Osteocyte (in vitro differentiated cells): ENCODE measurements around the gene CDH13. TPM values are rescaled to one million over a fixed set of nuclear protein-coding genes. Genes with fewer than 3 reads are reported as not detected.

ENCODE experiments used
- DNase-seq: peaks from one replicate; pipeline ENCODE4 v3.0.0; 2021; ENCODE audit warnings: mixed read lengths; ENCODE audit not compliant: unreplicated experiment; ENCODE audit errors: extremely low spot score
- H3K27ac Mint-ChIP-seq: one replicate; pipeline ENCODE4 v1.8.0; 2021; ENCODE audit warnings: mild to moderate bottlenecking, mixed read lengths; ENCODE audit not compliant: unreplicated experiment
- H3K27me3 Mint-ChIP-seq: one replicate; pipeline ENCODE4 v1.8.0; 2021; ENCODE audit warnings: mixed read lengths; ENCODE audit not compliant: unreplicated experiment
- H3K36me3 Mint-ChIP-seq: one replicate; pipeline ENCODE4 v1.8.0; 2021; ENCODE audit warnings: mixed read lengths; ENCODE audit not compliant: unreplicated experiment
- H3K4me1 Mint-ChIP-seq: one replicate; pipeline ENCODE4 v1.8.0; 2021; ENCODE audit warnings: mixed read lengths; ENCODE audit not compliant: unreplicated experiment
- H3K4me3 Mint-ChIP-seq: one replicate; pipeline ENCODE4 v1.8.0; 2021; ENCODE audit warnings: mild to moderate bottlenecking, moderate library complexity, mixed read lengths; ENCODE audit not compliant: unreplicated experiment
- H3K9me3 Mint-ChIP-seq: one replicate; pipeline ENCODE4 v1.8.0; 2021; ENCODE audit warnings: mixed read lengths; ENCODE audit not compliant: unreplicated experiment
- total RNA-seq: library from RNA; stranded (reverse); gene quantifications from 2 replicates; pipeline ENCODE4 v1.2.1, GENCODE V29; 2021
- TF ChIP-seq, protein P1 (sequence below): fragments of 200-600 bp; sonication (generic); IDR thresholded peaks from 2 replicates; pipeline ENCODE4 v1.5.0; 2021; ENCODE audit warnings: antibody characterized with exemption, mild to moderate bottlenecking, moderate library complexity

Gene CDH13
- total RNA-seq, 1 donor from 2014 or later: 27.0 TPM

DNA sequence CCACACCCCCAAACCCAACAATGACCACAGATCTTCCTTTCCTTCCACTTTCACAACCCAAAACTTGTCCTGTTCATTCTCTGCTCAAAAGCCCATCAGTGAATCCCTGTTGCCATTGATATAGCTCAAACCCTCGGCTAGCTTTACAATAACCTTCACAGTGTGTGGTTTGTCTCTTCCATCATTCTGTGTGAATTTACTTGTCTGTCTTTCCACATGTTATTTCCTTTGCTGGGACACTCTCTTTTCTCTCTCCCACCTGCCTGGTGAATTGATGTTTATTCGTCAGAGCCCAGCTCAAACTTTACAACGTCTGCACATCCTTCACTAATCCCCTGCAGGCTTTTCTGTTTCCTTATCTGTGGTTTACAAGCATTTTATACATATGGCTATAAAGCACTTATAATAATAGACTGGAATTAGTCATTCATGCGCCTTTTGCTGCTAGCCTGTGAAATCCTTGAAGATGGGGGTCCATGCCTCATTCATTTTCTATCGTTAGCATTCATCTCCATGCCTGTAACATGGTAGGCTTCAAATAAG lies 114.4 kb downstream of the CDH13 start:
- DNase-seq: no peak
- H3K9me3 Mint-ChIP-seq: no peaks in the 10 kb centered on the region
- no peak overlapping the region for H3K27ac Mint-ChIP-seq
- no peak overlapping the region for H3K4me3 Mint-ChIP-seq
- TF ChIP-seq, protein P1, sequence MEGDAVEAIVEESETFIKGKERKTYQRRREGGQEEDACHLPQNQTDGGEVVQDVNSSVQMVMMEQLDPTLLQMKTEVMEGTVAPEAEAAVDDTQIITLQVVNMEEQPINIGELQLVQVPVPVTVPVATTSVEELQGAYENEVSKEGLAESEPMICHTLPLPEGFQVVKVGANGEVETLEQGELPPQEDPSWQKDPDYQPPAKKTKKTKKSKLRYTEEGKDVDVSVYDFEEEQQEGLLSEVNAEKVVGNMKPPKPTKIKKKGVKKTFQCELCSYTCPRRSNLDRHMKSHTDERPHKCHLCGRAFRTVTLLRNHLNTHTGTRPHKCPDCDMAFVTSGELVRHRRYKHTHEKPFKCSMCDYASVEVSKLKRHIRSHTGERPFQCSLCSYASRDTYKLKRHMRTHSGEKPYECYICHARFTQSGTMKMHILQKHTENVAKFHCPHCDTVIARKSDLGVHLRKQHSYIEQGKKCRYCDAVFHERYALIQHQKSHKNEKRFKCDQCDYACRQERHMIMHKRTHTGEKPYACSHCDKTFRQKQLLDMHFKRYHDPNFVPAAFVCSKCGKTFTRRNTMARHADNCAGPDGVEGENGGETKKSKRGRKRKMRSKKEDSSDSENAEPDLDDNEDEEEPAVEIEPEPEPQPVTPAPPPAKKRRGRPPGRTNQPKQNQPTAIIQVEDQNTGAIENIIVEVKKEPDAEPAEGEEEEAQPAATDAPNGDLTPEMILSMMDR: no peak
- no peaks in the 10 kb centered on the region for H3K27me3 Mint-ChIP-seq
- no peaks in the 10 kb centered on the region for H3K4me1 Mint-ChIP-seq
- no peaks in the 10 kb centered on the region for H3K36me3 Mint-ChIP-seq

GRCh38 chr16:82744958-82745357 lies 118.2 kb downstream of the CDH13 start:
- no peaks in the 10 kb centered on the region for H3K36me3 Mint-ChIP-seq
- no peaks in the 10 kb centered on the region for H3K4me1 Mint-ChIP-seq
- no peak for DNase-seq
- H3K27me3 Mint-ChIP-seq: no peaks in the 10 kb centered on the region
- no peaks in the 10 kb centered on the region for H3K9me3 Mint-ChIP-seq
- TF ChIP-seq, protein P1: no peak
- no peak overlapping the region for H3K4me3 Mint-ChIP-seq
- no peak overlapping the region for H3K27ac Mint-ChIP-seq

GRCh38 chr16:82748026-82748425 lies 121.3 kb downstream of the CDH13 start:
- no peak for DNase-seq
- no peaks in the 10 kb centered on the region for H3K27me3 Mint-ChIP-seq
- H3K9me3 Mint-ChIP-seq: no peaks in the 10 kb centered on the region
- no peaks in the 10 kb centered on the region for H3K4me1 Mint-ChIP-seq
- no peaks in the 10 kb centered on the region for H3K36me3 Mint-ChIP-seq
- H3K4me3 Mint-ChIP-seq: no peak overlapping the region
- TF ChIP-seq, protein P1: peak; percentile 20
- no peak overlapping the region for H3K27ac Mint-ChIP-seq

DNA sequence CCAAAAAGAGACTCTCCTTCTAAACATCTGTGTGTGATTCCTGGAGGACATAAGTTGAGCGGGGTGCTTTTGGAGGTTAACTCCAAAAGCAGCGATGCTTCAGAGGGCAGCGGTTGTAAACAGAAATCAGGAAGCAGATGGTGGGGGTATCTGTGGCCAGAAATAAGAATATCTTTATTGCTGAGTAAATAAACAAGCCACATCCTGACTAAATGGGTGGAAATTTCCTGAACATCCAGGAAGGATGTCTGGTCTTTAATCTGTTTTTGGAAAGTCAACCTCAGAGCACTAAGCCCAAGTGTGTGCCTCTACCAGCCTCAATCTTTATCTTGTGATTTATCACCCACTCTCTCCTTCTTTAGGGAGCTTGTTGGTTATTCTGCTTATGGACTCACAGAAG lies 123.3 kb downstream of the CDH13 start:
- no peaks in the 10 kb centered on the region for H3K36me3 Mint-ChIP-seq
- no peak overlapping the region for H3K27ac Mint-ChIP-seq
- H3K4me1 Mint-ChIP-seq: no peaks in the 10 kb centered on the region
- no peak for DNase-seq
- no peaks in the 10 kb centered on the region for H3K9me3 Mint-ChIP-seq
- H3K4me3 Mint-ChIP-seq: no peak overlapping the region
- TF ChIP-seq, protein P1: no peak
- H3K27me3 Mint-ChIP-seq: no peaks in the 10 kb centered on the region

GRCh38 chr16:82751020-82751419 lies 124.3 kb downstream of the CDH13 start:
- Mint-ChIP-seq H3K4me1 (peaks cover 4% of the 10 kb centered on the region), H3K4me3 (no peak overlapping the region), H3K27ac (no peak overlapping the region), H3K36me3 (no peaks in the 10 kb centered on the region), H3K9me3 (no peaks in the 10 kb centered on the region), H3K27me3 (no peaks in the 10 kb centered on the region)
- TF ChIP-seq, protein P1: no peak
- no peak for DNase-seq
